T-helper 2 cell (primary cell): ENCODE results near the gene RUVBL2.
"Not testable (repeated sequence)": the region's sequence is repeated elsewhere in the genome, so short reads cannot be mapped to it uniquely, and the experiment has no call there.

ENCODE experiments used
- DNase-seq, 5 experiments: peaks; one replicate each; pipeline versions ENCODE4 v3.0.0 to v3.0.0-alpha.2; 2012 to 2022

The RUVBL2 gene

GRCh38 chr19:49050376-49051033 lies 56.8 kb downstream of the RUVBL2 start:
- not testable (repeated sequence) for DNase-seq

GRCh38 chr19:49056101-49056901 lies 62.6 kb downstream of the RUVBL2 start:
- DNase-seq = peak in 4 of 5 experiments; percentile 26 to 63 (median 38)

- DNase-seq = not testable (repeated sequence)
Observed at GRCh38 chr19:49056902-49057596, 63.4 kb downstream of the RUVBL2 start.

GRCh38 chr19:49057636-49058234 lies 64.0 kb downstream of the RUVBL2 start, which contains the start of gene CGB7:
Gene CGB7 (minus strand): TSS chr19:49057749. CDS start chr19:49055375, 2,374 bp downstream.
- DNase-seq = peak in 3 of 5 experiments; percentile 17 to 37 (median 33)

- peak in 1 of 5 experiments; percentile 30 for DNase-seq
Observed at GRCh38 chr19:49058562-49058961, 64.9 kb downstream of the RUVBL2 start.

- DNase-seq = no peak
Observed at GRCh38 chr19:49059053-49059452, 65.4 kb downstream of the RUVBL2 start.

- DNase-seq = no peak
Observed at GRCh38 chr19:49061000-49061399, 67.3 kb downstream of the RUVBL2 start.

GRCh38 chr19:49061445-49061844 lies 67.8 kb downstream of the RUVBL2 start:
- DNase-seq = no peak

GRCh38 chr19:49064029-49064629 lies 70.4 kb downstream of the RUVBL2 start:
- DNase-seq = no peak

- DNase-seq = no peak
Observed at GRCh38 chr19:49064768-49065611, 71.3 kb downstream of the RUVBL2 start, which contains the start of gene NTF4. Gene NTF4 (minus strand): TSS chr19:49064818. CDS start chr19:49061997, 2,821 bp downstream.
